Effector memory CD8-positive, alpha-beta T cell (primary cell): Measurements from ENCODE around the gene ARHGEF4.
"Not testable (repeated sequence)": the region's sequence is repeated elsewhere in the genome, so short reads cannot be mapped to it uniquely, and the experiment has no call there.

Experiments used
- ATAC-seq: fragments of 150-1000 bp; cut with Tn5 transposase; replicated peaks from 2 replicates; pipeline ENCODE4 v1.10.0; 2021; ENCODE audit warnings: mild to moderate bottlenecking, moderate library complexity
- DNase-seq, 3 experiments: peaks; one replicate each; pipeline ENCODE4 v3.0.0; 2021
- H3K27ac Mint-ChIP-seq, 2 donors: one replicate each; pipeline ENCODE4 v1.8.0; 2022; ENCODE audit warnings: mild to moderate bottlenecking in 2 of 2, mixed read lengths in 2 of 2, moderate library complexity in 2 of 2
- H3K27me3 Mint-ChIP-seq, 2 donors: one replicate each; pipeline ENCODE4 v1.8.0; 2022; ENCODE audit warnings: mixed read lengths in 2 of 2
- H3K36me3 Mint-ChIP-seq: one replicate; pipeline ENCODE4 v1.8.0; 2022; ENCODE audit warnings: mild to moderate bottlenecking, moderate library complexity, mixed read lengths; ENCODE audit not compliant: insufficient read depth
- H3K4me1 Mint-ChIP-seq, 2 donors: one replicate each; pipeline ENCODE4 v1.8.0; 2022; ENCODE audit warnings: low read depth in 2 of 2, mixed read lengths in 2 of 2
- H3K4me3 Mint-ChIP-seq, 2 donors: one replicate each; pipeline ENCODE4 v1.8.0; 2022; ENCODE audit warnings: mild to moderate bottlenecking in 2 of 2, mixed read lengths in 2 of 2, moderate library complexity in 2 of 2
- H3K9me3 Mint-ChIP-seq, 2 donors: one replicate each; pipeline ENCODE4 v1.8.0; 2022; ENCODE audit warnings: mixed read lengths in 2 of 2

Gene ARHGEF4

DNA sequence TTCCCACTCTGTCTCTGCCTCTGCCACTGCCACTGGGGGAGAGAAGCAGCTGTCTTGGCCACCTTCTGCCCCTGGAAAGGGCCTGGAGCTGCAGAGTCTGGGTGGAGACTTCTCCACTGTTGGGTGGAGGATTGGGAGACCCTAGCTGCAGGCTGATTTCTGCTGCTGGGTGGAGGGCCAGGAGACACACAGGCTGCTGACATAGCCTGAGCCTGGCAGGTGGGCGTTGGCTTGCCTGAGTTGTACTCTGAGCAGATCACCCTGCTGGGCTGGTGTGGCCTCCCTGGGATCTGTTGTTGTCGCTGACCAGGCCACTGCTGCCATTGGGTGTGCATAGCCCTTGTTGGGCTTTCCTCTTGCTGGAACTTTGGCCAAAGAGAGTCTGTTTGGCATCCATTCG is 64.3 kb downstream of the ARHGEF4 start:
- DNase-seq, result no peak
- Mint-ChIP-seq H3K27ac (no peak overlapping the region), H3K4me1 (no peaks in the 10 kb centered on the region), H3K4me3 (no peak overlapping the region), H3K36me3 (no peaks in the 10 kb centered on the region), H3K27me3 (peaks cover 26 to 47% of the 10 kb centered on the region in 2 donors), H3K9me3 (no peaks in the 10 kb centered on the region)
- no peak for ATAC-seq

DNA sequence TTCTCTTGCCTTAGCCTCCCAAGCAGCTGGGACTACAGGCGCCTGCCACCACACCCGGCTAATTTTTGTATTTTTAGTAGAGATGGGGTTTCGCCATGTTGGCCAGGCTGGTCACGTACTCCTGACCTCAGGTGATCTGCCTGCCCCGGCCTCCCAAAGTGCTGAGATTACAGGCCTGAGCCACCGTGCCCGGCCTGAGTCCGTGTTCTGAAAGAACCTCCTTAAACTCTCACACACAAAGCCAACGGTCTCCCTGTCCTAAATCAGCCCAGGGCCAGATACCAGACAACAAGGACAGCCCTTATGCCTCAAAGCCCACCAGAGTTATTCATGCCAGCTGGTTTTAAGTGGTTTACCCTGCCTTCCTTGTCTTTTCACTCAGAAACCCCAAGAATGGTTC is 64.9 kb downstream of the ARHGEF4 start:
- H3K36me3 Mint-ChIP-seq, ATAC-seq, H3K27ac Mint-ChIP-seq: not testable (repeated sequence)

DNA sequence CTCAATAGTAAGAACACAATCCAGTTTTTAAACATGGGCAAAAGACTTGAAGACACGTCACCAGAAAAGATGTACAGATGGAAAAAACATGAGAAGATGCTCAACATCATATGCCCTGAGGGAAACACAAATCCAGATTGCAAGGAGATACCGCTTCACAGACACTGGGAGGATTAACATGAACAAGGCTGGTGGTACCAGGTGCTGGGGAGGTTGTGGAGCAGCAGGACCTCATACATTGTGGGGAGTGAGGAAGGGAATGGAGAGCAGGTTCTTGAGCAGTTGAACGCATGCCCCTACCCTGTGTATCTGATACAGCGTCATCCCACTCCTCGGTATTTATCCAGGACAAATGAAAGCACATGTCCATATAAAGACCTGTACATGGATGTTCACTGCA is 72.1 kb downstream of the ARHGEF4 start:
- Mint-ChIP-seq H3K4me1 (no peaks in the 10 kb centered on the region), H3K27ac (no peak overlapping the region), H3K4me3 (no peak overlapping the region), H3K9me3 (no peaks in the 10 kb centered on the region), H3K36me3 (no peaks in the 10 kb centered on the region), H3K27me3 (peaks cover 29 to 59% of the 10 kb centered on the region in 2 donors)
- no peak for ATAC-seq
- no peak for DNase-seq

More for the DNA sequence above, 64.9 kb downstream of the ARHGEF4 start:
- not testable (repeated sequence) for H3K4me3 Mint-ChIP-seq, H3K4me1 Mint-ChIP-seq, DNase-seq, H3K9me3 Mint-ChIP-seq
- peaks cover 26 to 47% of the 10 kb centered on the region in 2 donors for H3K27me3 Mint-ChIP-seq

DNA sequence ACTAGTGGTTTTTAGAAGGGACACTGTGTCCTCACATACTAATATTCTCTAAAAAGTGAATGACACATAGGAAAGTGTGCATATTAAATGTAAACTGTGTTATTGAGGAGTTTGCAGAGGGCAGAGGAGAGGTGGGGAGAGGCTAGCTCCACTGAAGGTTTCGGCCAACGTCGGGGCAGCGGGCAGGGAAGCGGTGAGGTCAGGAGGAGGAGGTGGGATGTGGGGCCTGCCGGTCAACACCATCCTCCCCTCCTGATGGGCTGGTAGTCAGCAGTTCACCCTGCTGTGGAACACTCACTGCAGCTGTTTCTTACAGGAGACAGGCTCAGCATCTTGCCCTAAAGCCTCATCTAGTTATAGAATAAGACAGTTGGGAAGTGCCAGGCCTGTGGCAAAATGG is 74.2 kb downstream of the ARHGEF4 start:
- Mint-ChIP-seq H3K4me1 (no peaks in the 10 kb centered on the region), H3K9me3 (no peaks in the 10 kb centered on the region), H3K4me3 (no peak overlapping the region), H3K36me3 (no peaks in the 10 kb centered on the region), H3K27me3 (peaks cover 41 to 75% of the 10 kb centered on the region in 2 donors), H3K27ac (no peak overlapping the region)
- no peak for ATAC-seq
- no peak for DNase-seq

DNA sequence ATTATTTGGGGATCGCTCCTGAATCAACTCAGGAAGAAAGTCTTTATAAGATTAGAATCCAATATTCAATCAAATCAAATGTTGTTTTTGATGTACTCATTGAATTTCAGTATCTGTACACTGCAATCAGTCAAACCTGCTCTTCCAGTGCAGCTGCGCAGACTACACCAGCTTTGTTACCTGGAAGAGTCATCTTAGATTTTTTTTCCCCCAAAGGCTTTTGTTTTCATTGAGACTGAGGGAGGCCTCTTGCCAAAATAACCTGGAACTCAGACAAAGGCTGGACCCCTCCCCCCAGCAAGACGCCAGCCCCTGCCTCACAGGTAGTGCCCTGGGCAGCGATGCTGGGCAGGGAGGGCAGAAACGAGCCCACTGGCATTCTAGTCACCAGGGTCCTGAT is 74.8 kb downstream of the ARHGEF4 start:
- no peaks in the 10 kb centered on the region for H3K4me1 Mint-ChIP-seq
- no peak for ATAC-seq

DNA sequence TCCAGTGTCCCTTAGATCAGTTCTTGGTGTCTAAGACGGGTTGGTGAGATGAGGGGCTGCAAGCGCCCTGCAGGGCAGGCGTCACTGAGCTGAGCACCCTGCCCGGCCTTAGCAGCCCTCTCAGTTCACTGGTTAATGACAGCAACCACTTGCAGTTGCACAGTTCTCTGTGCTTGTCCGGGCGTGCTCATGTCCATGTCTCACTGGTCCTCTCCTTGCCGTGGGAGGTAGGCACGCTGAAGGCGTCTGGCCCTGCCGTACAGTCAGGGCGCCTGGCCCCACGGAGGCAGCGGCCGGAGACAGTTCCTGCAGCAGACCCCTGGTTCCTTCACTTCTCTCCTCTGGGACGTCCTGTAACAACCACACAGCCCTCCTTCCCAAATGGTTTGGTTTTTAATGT is 75.3 kb downstream of the ARHGEF4 start:
- Mint-ChIP-seq H3K4me1 (no peaks in the 10 kb centered on the region), H3K9me3 (no peaks in the 10 kb centered on the region), H3K27me3 (peaks cover 41 to 73% of the 10 kb centered on the region in 2 donors), H3K27ac (no peak overlapping the region), H3K4me3 (no peak overlapping the region), H3K36me3 (no peaks in the 10 kb centered on the region)
- no peak for ATAC-seq
- no peak for DNase-seq

More for the DNA sequence above, 74.8 kb downstream of the ARHGEF4 start:
- H3K27me3 Mint-ChIP-seq, result peaks cover 41 to 73% of the 10 kb centered on the region in 2 donors
- H3K36me3 Mint-ChIP-seq, result no peaks in the 10 kb centered on the region
- H3K4me3 Mint-ChIP-seq, result no peak overlapping the region
- H3K27ac Mint-ChIP-seq, result no peak overlapping the region
- DNase-seq, result no peak
- no peaks in the 10 kb centered on the region for H3K9me3 Mint-ChIP-seq

DNA sequence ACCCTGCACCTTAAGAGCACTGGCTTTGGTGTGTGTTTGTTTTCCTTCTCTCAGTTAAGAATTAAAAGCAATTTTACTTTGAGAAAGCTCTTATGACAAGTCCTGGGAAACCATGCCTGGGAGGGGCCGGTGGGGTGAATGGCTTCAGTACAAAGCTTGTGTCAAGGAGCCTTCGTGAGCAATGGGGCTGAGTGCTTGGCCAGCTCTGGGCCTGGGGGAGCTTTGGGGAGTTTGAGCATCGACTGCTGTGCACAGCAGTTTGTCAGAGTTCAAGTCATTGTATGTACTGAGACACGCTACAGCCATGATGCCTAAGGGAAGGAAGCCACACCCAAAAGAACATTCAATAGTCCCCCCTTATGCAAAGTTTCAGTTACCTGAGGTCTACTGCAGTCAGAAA is 75.8 kb downstream of the ARHGEF4 start:
- Mint-ChIP-seq H3K36me3 (no peaks in the 10 kb centered on the region), H3K4me1 (no peaks in the 10 kb centered on the region), H3K4me3 (no peak overlapping the region), H3K27me3 (peaks cover 46 to 75% of the 10 kb centered on the region in 2 donors), H3K27ac (no peak overlapping the region), H3K9me3 (no peaks in the 10 kb centered on the region)
- ATAC-seq (no peak), DNase-seq (no peak)

DNA sequence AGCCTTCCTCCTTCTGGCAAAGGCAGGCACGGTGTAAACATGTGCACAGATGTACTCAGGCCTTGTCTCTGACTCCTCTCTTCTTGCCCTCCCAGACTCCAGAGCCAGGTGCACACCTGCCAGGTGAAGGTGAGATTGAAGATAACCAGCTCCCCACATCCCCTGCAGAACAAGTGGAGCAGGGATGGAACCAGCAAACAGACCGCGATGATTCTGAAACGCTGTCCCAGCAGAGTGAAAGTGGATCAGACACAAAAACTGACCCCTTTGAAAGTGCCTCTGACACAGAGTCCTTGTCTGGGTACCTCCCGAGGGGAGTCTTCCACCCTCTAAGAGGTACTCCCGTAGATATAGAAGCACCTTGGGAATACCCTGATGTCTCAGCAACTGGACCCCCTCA is 77.2 kb downstream of the ARHGEF4 start:
- Mint-ChIP-seq H3K9me3 (no peaks in the 10 kb centered on the region), H3K27ac (no peak overlapping the region), H3K36me3 (no peaks in the 10 kb centered on the region), H3K4me1 (no peaks in the 10 kb centered on the region), H3K27me3 (peaks cover 42 to 61% of the 10 kb centered on the region in 2 donors), H3K4me3 (no peak overlapping the region)
- DNase-seq (no peak), ATAC-seq (no peak)

DNA sequence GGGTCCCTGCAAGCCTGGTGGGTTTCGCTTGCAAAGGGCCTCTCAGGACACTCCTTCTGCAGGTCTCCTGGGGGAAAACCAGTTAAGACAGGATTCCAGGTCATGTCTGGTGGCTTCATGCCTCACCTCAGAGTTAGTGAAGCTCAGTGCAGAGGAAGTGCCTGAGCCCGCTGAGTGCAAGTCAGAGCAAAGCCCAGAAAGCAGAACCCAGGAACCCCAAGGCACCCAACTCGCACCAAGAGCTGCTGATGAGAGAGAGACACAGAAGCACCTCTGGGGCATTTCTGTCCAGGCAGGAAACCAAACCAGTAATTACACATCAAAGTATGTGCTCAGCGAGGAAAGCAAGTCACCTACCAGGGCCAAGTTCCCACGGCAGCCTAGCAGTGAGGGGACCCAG is 78.4 kb downstream of the ARHGEF4 start:
- Mint-ChIP-seq H3K36me3 (no peaks in the 10 kb centered on the region), H3K27me3 (peaks cover 30 to 53% of the 10 kb centered on the region in 2 donors), H3K4me1 (no peaks in the 10 kb centered on the region), H3K27ac (no peak overlapping the region), H3K4me3 (no peak overlapping the region), H3K9me3 (no peaks in the 10 kb centered on the region)
- DNase-seq (no peak), ATAC-seq (no peak)

DNA sequence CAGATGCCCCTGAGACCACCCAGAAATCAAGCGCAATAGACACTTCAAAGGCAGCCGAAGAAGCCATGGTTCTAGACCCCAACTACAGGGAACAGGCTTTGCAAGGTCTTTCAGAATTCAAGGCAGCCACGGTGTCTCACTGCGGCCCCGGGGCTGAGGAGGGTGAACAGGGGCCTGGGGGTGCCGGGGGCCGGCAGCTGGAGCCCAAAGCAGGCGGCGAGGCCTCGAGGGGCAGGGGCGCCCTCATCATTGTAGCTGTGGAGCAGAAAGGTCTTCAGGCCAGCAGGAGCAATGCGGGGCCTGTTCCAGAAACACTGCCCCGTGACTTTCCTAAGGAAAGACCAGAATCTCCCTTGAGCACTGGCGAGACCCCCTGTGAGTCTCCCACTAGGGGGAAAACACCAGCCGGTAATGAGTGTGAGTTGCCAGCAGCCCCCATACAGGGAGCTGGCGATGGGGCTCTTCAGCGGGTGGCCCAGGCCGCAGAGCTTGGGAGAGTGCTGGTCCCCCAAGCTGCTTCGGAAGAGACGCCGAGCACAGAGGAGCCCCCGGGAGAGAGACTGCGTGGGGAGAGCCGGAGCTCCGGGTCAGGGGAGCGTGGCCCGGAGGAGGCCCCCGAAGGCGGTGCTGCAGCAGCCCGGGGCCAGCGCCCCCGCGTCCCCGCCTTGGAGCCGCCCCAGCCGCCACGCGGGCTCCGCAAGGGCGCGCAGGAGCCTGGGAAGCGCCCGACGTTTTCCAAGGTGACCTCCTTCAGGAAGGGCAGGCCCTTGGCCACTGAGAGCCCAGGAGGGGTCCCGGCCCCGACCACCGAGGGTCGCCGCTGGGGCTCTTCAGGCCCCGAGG is 79.1 kb downstream of the ARHGEF4 start:
- Mint-ChIP-seq H3K4me3 (no peak overlapping the region), H3K27me3 (peaks cover 30 to 53% of the 10 kb centered on the region in 2 donors), H3K4me1 (no peaks in the 10 kb centered on the region), H3K27ac (no peak overlapping the region), H3K36me3 (no peaks in the 10 kb centered on the region), H3K9me3 (no peaks in the 10 kb centered on the region)
- DNase-seq (no peak), ATAC-seq (no peak)

DNA sequence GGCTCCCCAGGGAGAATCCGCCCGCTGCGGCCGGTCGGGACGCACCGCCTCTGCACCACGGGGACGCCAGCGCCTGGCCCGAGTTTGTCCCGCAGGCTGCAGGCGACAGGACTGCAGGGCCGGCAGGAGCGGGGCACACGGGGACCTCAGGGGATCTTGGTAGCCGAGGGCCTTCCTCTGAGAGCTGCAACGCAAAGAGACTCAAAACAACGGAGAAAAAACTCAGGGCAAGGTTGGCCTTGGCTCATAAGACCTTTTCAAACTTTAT is 79.7 kb downstream of the ARHGEF4 start:
- Mint-ChIP-seq H3K4me1 (no peaks in the 10 kb centered on the region), H3K9me3 (no peaks in the 10 kb centered on the region), H3K27ac (no peak overlapping the region), H3K4me3 (no peak overlapping the region), H3K36me3 (no peaks in the 10 kb centered on the region), H3K27me3 (peaks cover 30 to 53% of the 10 kb centered on the region in 2 donors)
- no peak for ATAC-seq
- DNase-seq, result no peak

DNA sequence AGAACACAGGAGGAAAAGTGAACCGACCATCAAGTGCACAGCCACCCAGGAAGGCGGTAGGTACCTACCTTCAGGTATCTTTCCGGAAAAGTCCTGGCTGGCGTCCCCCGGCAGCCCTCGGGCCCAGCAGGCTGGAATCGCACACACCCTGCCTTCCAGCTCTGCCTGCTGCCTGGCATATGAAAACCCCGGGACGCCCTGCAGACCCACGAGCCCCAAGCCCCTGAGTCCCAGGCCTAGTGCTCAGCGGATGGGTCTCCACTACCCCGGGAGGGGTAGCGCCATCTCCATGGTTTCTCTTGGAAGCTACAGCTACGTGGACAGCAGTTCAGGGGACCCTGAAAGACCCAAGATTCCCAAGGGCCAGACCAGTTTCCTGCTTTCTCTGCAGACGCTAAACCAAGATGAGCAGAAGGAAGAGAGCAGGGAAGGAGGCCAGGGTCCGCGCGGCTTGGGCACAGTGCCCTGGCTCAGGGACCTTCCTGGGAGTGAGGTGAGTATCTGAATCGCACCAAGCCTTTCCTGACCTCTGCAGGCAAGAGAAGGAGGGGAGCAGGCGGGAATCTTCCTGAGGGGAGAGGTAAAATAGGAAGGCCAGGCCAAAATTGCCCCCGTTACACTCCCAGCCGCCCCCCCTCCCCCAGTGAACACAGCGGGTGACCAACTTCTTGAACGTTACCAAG is 80.4 kb downstream of the ARHGEF4 start:
- Mint-ChIP-seq H3K27ac (no peak overlapping the region), H3K36me3 (no peaks in the 10 kb centered on the region), H3K4me1 (no peaks in the 10 kb centered on the region), H3K9me3 (no peaks in the 10 kb centered on the region), H3K4me3 (no peak overlapping the region), H3K27me3 (peaks cover 28 to 48% of the 10 kb centered on the region in 2 donors)
- no peak for ATAC-seq
- no peak for DNase-seq

DNA sequence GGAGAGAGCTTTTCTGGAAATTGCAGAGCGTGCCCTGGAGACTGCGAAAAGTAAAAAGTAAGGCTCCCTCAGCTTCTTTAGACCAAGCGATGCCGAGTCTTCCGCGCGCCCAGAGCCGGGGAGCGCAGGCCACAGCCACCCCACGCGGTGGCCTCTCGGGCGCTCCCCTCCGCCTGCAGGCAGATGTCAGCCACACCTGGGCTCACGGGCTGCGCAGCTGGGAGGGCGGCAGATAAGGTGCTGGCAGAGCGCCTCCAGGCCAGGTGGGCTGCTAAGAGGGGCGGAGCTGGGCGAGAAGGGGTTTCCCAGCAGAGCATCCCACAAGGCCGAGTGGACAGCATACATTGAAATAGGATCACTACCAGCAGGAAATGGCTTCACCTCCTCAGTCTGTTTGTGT is 81.7 kb downstream of the ARHGEF4 start:
- Mint-ChIP-seq H3K27ac (no peak overlapping the region), H3K36me3 (no peaks in the 10 kb centered on the region), H3K27me3 (peaks cover 24 to 36% of the 10 kb centered on the region in 2 donors), H3K9me3 (no peaks in the 10 kb centered on the region), H3K4me1 (no peaks in the 10 kb centered on the region), H3K4me3 (no peak overlapping the region)
- DNase-seq (no peak), ATAC-seq (no peak)
